Measurements from ENCODE around the gene MYH11.

Gene MYH11

DNA sequence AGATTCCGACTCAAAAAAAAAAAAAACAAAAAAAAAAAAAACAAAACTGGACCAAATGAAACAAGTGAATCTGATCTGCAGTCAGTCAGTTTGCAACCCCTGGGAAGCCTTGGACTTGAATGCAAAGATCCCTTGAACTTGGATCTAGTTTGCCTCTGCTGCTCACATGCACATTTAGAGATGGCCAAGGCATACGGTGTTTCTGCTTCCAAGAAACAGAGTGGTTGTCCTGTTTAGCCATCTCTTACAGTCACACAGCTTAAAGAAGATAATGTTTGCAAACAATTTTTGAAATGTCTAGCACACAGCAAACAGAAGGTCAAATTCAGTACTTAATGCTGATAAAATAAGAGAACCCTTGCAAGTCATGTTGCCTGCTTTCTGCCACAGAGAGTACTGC, 202.2 kb downstream of the MYH11 start:
- DNase-seq: no peak

DNA sequence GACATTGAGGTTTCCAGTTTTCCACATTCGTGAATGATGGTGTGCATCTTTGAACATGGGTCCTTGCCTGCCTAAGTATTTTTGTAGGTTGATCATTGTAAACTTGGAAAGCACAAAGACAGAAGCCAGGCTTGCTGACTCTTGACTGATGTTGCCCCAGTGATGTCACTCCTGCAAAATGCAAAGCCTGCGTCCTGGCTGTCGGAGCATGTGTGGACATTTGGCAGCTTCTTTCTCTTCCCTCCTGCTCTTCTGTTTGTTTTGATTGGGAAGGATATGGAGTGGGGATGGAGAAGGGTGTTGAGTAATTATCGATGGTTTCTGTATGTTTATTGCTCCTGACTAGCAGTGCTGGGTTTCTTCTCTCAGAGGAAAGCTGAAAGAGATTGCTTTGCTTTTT, 203.6 kb downstream of the MYH11 start:
- DNase-seq: no peak

Data from hematopoietic multipotent progenitor cell treated with erythropoietin and hydrocortisone succinate and interleukin-3 and kit ligand, for 4 days (in vitro differentiated cells).